Astrocyte (in vitro differentiated cells and primary cell): ENCODE results near the gene NRG2. TPM values are rescaled to one million over a fixed set of nuclear protein-coding genes. Genes with fewer than 3 reads are reported as not detected.

Experiments used
- DNase-seq: peaks from one replicate; pipeline ENCODE4 v3.0.0-alpha.2; 2010; ENCODE audit warnings: low read depth
- FAIRE-seq: peaks from 2 replicates; lab custom pipeline; 2011; peaks lifted over from hg19 to GRCh38; lab: Jason Lieb, UNC
- H2AFZ ChIP-seq: 2 replicates; pipeline ENCODE4 v1.6.0; 2012; ENCODE audit warnings: low read depth, low read length, inconsistent platforms
- H3K27ac ChIP-seq: 2 replicates; pipeline ENCODE4 v1.5.1; 2011; ENCODE audit warnings: low read depth, low read length, inconsistent platforms
- H3K27me3 ChIP-seq: 2 replicates; pipeline ENCODE4 v1.6.0; 2011; ENCODE audit warnings: low read length, inconsistent platforms; ENCODE audit not compliant: insufficient read depth
- H3K36me3 ChIP-seq: 2 replicates; pipeline ENCODE4 v1.5.1; 2011; ENCODE audit warnings: low read length, inconsistent platforms; ENCODE audit not compliant: insufficient read depth
- H3K4me1 ChIP-seq: 2 replicates; pipeline ENCODE4 v1.5.1; 2011; ENCODE audit warnings: low read length, inconsistent platforms; ENCODE audit not compliant: insufficient read depth
- H3K4me2 ChIP-seq: 2 replicates; pipeline ENCODE4 v1.6.0; 2012; ENCODE audit warnings: low read length, inconsistent platforms
- H3K4me3 ChIP-seq: 2 replicates; pipeline ENCODE4 v1.5.1; 2011; ENCODE audit warnings: low read depth, mild to moderate bottlenecking, low read length, inconsistent platforms; ENCODE audit not compliant: insufficient read depth
- H3K79me2 ChIP-seq: 2 replicates; pipeline ENCODE4 v1.6.0; 2012; ENCODE audit warnings: mild to moderate bottlenecking, low read length, inconsistent platforms; ENCODE audit not compliant: insufficient read depth
- H3K9ac ChIP-seq: 2 replicates; pipeline ENCODE4 v1.6.0; 2012; ENCODE audit warnings: mild to moderate bottlenecking, low read length, inconsistent platforms
- H3K9me3 ChIP-seq: 2 replicates; pipeline ENCODE4 v1.5.1; 2012; ENCODE audit warnings: low read depth, mild to moderate bottlenecking, low read length, inconsistent platforms; ENCODE audit not compliant: insufficient read depth
- H4K20me1 ChIP-seq: 2 replicates; pipeline ENCODE4 v1.6.0; 2012; ENCODE audit warnings: low read length, inconsistent platforms; ENCODE audit not compliant: insufficient read depth
- H3K27ac Mint-ChIP-seq: one replicate; pipeline ENCODE4 v1.8.0; 2021; ENCODE audit warnings: mild to moderate bottlenecking, mixed read lengths; ENCODE audit not compliant: unreplicated experiment
- H3K27me3 Mint-ChIP-seq: one replicate; pipeline ENCODE4 v1.8.0; 2021; ENCODE audit warnings: low read depth, mixed read lengths; ENCODE audit not compliant: unreplicated experiment
- H3K36me3 Mint-ChIP-seq: one replicate; pipeline ENCODE4 v1.8.0; 2021; ENCODE audit warnings: low read depth, mixed read lengths; ENCODE audit not compliant: unreplicated experiment
- H3K4me1 Mint-ChIP-seq: one replicate; pipeline ENCODE4 v1.8.0; 2021; ENCODE audit warnings: low read depth, mixed read lengths; ENCODE audit not compliant: unreplicated experiment
- H3K4me3 Mint-ChIP-seq: one replicate; pipeline ENCODE4 v1.8.0; 2021; ENCODE audit warnings: mild to moderate bottlenecking, moderate library complexity, mixed read lengths; ENCODE audit not compliant: unreplicated experiment
- H3K9me3 Mint-ChIP-seq: one replicate; pipeline ENCODE4 v1.8.0; 2021; ENCODE audit warnings: mild to moderate bottlenecking, mixed read lengths; ENCODE audit not compliant: unreplicated experiment
- CTCF ChIP-seq: IDR thresholded peaks from 2 replicates; pipeline ENCODE4 v1.5.1; 2011; ENCODE audit warnings: low read depth, mild to moderate bottlenecking, inconsistent platforms, low read length, moderate library complexity; ENCODE audit not compliant: insufficient read depth
- EZH2 ChIP-seq: IDR thresholded peaks from 2 replicates; pipeline ENCODE4 v1.6.1; 2012; ENCODE audit warnings: mild to moderate bottlenecking, low read length, inconsistent platforms; ENCODE audit not compliant: insufficient read depth
- total RNA-seq: library from RNA; stranded (reverse); gene quantifications from 2 replicates; pipeline ENCODE4 v1.2.1, GENCODE V29; 2021

The NRG2 gene
- total RNA-seq, 1 donor from 2014 or later = 0.54 TPM

- Histone ChIP-seq H3K9ac (no peak overlapping the region), H3K27ac (no peak overlapping the region), H3K4me2 (no peak overlapping the region), H3K27me3 (peaks cover 8% of the 10 kb centered on the region), H2AFZ (no peak overlapping the region), H3K36me3 (no peaks in the 10 kb centered on the region), H4K20me1 (no peaks in the 10 kb centered on the region), H3K4me3 (no peak overlapping the region), H3K4me1 (peaks cover 6% of the 10 kb centered on the region), H3K79me2 (no peaks in the 10 kb centered on the region), H3K9me3 (no peaks in the 10 kb centered on the region)
- peaks cover 3% of the 10 kb centered on the region for H3K9me3 Mint-ChIP-seq
- H3K4me1 Mint-ChIP-seq = peaks cover 23% of the 10 kb centered on the region
- no peak for TF ChIP-seq CTCF
- no peak for TF ChIP-seq EZH2
- peaks cover 5% of the 10 kb centered on the region for H3K36me3 Mint-ChIP-seq
- no peak overlapping the region for H3K4me3 Mint-ChIP-seq
- FAIRE-seq (no peak), DNase-seq (no peak)
- H3K27ac Mint-ChIP-seq = no peak overlapping the region
- H3K27me3 Mint-ChIP-seq = peaks cover 37% of the 10 kb centered on the region
Observed at GRCh38 chr5:139980765-139981164, 62.3 kb downstream of the NRG2 start.

GRCh38 chr5:139979943-139980342, 63.2 kb downstream of the NRG2 start:
- Mint-ChIP-seq H3K4me1 (peaks cover 19% of the 10 kb centered on the region), H3K4me3 (no peak overlapping the region), H3K27me3 (peaks cover 38% of the 10 kb centered on the region), H3K9me3 (peaks cover 3% of the 10 kb centered on the region), H3K27ac (no peak overlapping the region), H3K36me3 (peaks cover 5% of the 10 kb centered on the region)
- H3K9me3 ChIP-seq = no peaks in the 10 kb centered on the region
- H3K4me2 ChIP-seq = no peak overlapping the region
- DNase-seq (no peak), FAIRE-seq (no peak)
- no peaks in the 10 kb centered on the region for H4K20me1 ChIP-seq
- no peak overlapping the region for H3K27ac ChIP-seq
- peaks cover 11% of the 10 kb centered on the region for H3K27me3 ChIP-seq
- no peaks in the 10 kb centered on the region for H3K36me3 ChIP-seq
- H2AFZ ChIP-seq = no peak overlapping the region
- no peaks in the 10 kb centered on the region for H3K79me2 ChIP-seq
- TF ChIP-seq EZH2 (no peak), CTCF (no peak)
- H3K9ac ChIP-seq = no peak overlapping the region
- H3K4me3 ChIP-seq = no peak overlapping the region
- H3K4me1 ChIP-seq = peaks cover 3% of the 10 kb centered on the region

GRCh38 chr5:139979518-139979917, 63.6 kb downstream of the NRG2 start:
- Mint-ChIP-seq H3K36me3 (peaks cover 5% of the 10 kb centered on the region), H3K27me3 (peaks cover 42% of the 10 kb centered on the region), H3K9me3 (peaks cover 3% of the 10 kb centered on the region), H3K4me1 (peaks cover 16% of the 10 kb centered on the region), H3K4me3 (no peak overlapping the region), H3K27ac (no peak overlapping the region)
- DNase-seq = no peak
- H2AFZ ChIP-seq = no peak overlapping the region
- H3K9ac ChIP-seq = no peak overlapping the region
- no peak overlapping the region for H3K4me2 ChIP-seq
- peaks cover 3% of the 10 kb centered on the region for H3K4me1 ChIP-seq
- H4K20me1 ChIP-seq = no peaks in the 10 kb centered on the region
- no peak for FAIRE-seq
- TF ChIP-seq CTCF = no peak
- no peak for TF ChIP-seq EZH2
- H3K36me3 ChIP-seq = no peaks in the 10 kb centered on the region
- H3K27me3 ChIP-seq = peaks cover 11% of the 10 kb centered on the region
- no peaks in the 10 kb centered on the region for H3K79me2 ChIP-seq
- H3K4me3 ChIP-seq = no peak overlapping the region
- H3K27ac ChIP-seq = no peak overlapping the region
- no peaks in the 10 kb centered on the region for H3K9me3 ChIP-seq
